HepG2 (cell line): Measurements from ENCODE around the gene UNC50. TPM values are rescaled to one million over a fixed set of nuclear protein-coding genes. Genes with fewer than 3 reads are reported as not detected.
"Not testable (repeated sequence)": the region's sequence is repeated elsewhere in the genome, so short reads cannot be mapped to it uniquely, and the experiment has no call there.

ENCODE experiments used
- ATAC-seq: fragments of 200-7000 bp; cut with Tn5 transposase; 3 replicates; pipeline ENCODE4 v1.9.1; 2020; ENCODE audit warnings: mild to moderate bottlenecking, moderate library complexity
- BruUV-seq: library from RNA; stranded (reverse); fragments of 400-500 nt; replicated peaks from 2 replicates; lab custom pipeline; 2021; lab: Mats Ljungman, UMichigan
- CTCF ChIA-PET: fragments of 300-600 bp; formaldehyde crosslinking; extraction: SDS; loops from one replicate; lab custom pipeline; 2021; ENCODE audit warnings: low total read pairs, inconsistent platforms, low intra/inter-chr PET ratio; lab: Yijun Ruan, JAX
- POLR2A ChIA-PET: fragments of 350-600 bp; sonication (Branson Sonifier 250); formaldehyde crosslinking; loops from one replicate; lab custom pipeline; 2020; ENCODE audit warnings: antibody characterized with exemption, inconsistent platforms; lab: Yijun Ruan, JAX
- DNase-seq: peaks from one replicate; pipeline ENCODE4 v3.0.0-alpha.2; 2015; ENCODE audit warnings: low spot score
- FAIRE-seq: peaks from 3 replicates; lab custom pipeline; 2011; peaks lifted over from hg19 to GRCh38; lab: Jason Lieb, UNC
- H2AFZ ChIP-seq: one replicate; pipeline ENCODE4 v1.6.1; 2011; ENCODE audit warnings: low read length, inconsistent platforms
- H3K27ac ChIP-seq: fragments of 300-600 bp; 3 replicates; pipeline ENCODE4 v1.8.0; 2011; ENCODE audit warnings: mixed run types, mild to moderate bottlenecking, mixed read lengths, low read length, inconsistent platforms; ENCODE audit not compliant: insufficient read depth; ENCODE audit errors: extremely low read length
- H3K27me3 ChIP-seq, 2 experiments: fragments of 200-600 bp in 1 of 2; 2 replicates in 1 of 2; 3 replicates in 1 of 2; pipeline versions ENCODE4 v1.6.0 to v1.8.0; 2011; ENCODE audit warnings: low read length in 2 of 2, mild to moderate bottlenecking in 2 of 2, moderate library complexity in 2 of 2, inconsistent platforms in 1 of 2; ENCODE audit not compliant: insufficient read depth in 2 of 2, control insufficient read depth in 1 of 2
- H3K36me3 ChIP-seq, 2 experiments: fragments of 200-600 bp in 1 of 2; replicated peaks in 1 of 2; 2 replicates in 1 of 2; 3 replicates in 1 of 2; pipeline versions ENCODE4 v1.5.1 to v1.8.0; 2011; ENCODE audit warnings: low read length in 2 of 2, inconsistent platforms in 1 of 2; ENCODE audit not compliant: insufficient read depth in 2 of 2, control insufficient read depth in 1 of 2
- H3K4me1 ChIP-seq: 2 replicates; pipeline ENCODE4 v1.5.1; 2012; ENCODE audit warnings: low read length, inconsistent platforms; ENCODE audit not compliant: insufficient read depth
- H3K4me2 ChIP-seq: 2 replicates; pipeline ENCODE4 v1.6.0; 2011; ENCODE audit warnings: low read depth, low read length, inconsistent platforms
- H3K4me3 ChIP-seq, 3 experiments: fragments of 200-600 bp in 1 of 3; sonication (generic), shearing (Covaris generic) in 1 of 3; replicated peaks in 1 of 3; 2 replicates each; pipeline ENCODE4 v1.5.1; 2011 to 2016; ENCODE audit warnings: low read length in 3 of 3, inconsistent platforms in 2 of 3, low read depth in 2 of 3, mild to moderate bottlenecking in 2 of 3, control low read depth in 1 of 3, mixed read lengths in 1 of 3; ENCODE audit not compliant: insufficient read depth in 1 of 3
- H3K79me2 ChIP-seq: one replicate; pipeline ENCODE4 v1.6.1; 2011; ENCODE audit warnings: low read length, inconsistent platforms; ENCODE audit not compliant: insufficient read depth
- H3K9ac ChIP-seq: 2 replicates; pipeline ENCODE4 v1.6.0; 2011; ENCODE audit warnings: mild to moderate bottlenecking, low read depth, low read length, inconsistent platforms; ENCODE audit not compliant: insufficient read depth
- H3K9me3 ChIP-seq: 2 replicates; pipeline ENCODE4 v1.5.1; 2012; ENCODE audit warnings: mild to moderate bottlenecking, low read length
- H4K20me1 ChIP-seq: 2 replicates; pipeline ENCODE4 v1.6.0; 2011; ENCODE audit warnings: inconsistent platforms, mild to moderate bottlenecking, low read length, moderate library complexity; ENCODE audit not compliant: insufficient read depth
- BCL6 ChIP-seq: IDR thresholded peaks from 2 replicates; pipeline ENCODE4 v1.6.1; 2016; ENCODE audit warnings: missing genetic modification reagents, missing compliant biosample characterization
- DNMT3B ChIP-seq: conservative IDR thresholded peaks from 2 replicates; pipeline ENCODE4 v1.6.1; 2016; ENCODE audit warnings: missing biosample characterization, control low read depth
- JUN ChIP-seq: sonication (generic); formaldehyde crosslinking; IDR thresholded peaks from 2 replicates; pipeline ENCODE4 v1.4.0; 2020; ENCODE audit warnings: mild to moderate bottlenecking, missing genetic modification reagents
- KDM1A ChIP-seq: IDR thresholded peaks from 2 replicates; pipeline ENCODE4 v1.6.1; 2016; ENCODE audit warnings: missing compliant biosample characterization
- MEIS1 ChIP-seq: sonication (generic); formaldehyde crosslinking; IDR thresholded peaks from 2 replicates; pipeline ENCODE4 v1.9.0; 2021; ENCODE audit warnings: mild to moderate bottlenecking, missing genetic modification reagents, moderate library complexity, borderline replicate concordance
- POLR2AphosphoS2 ChIP-seq: IDR thresholded peaks from 2 replicates; pipeline ENCODE4 v1.6.1; 2011; ENCODE audit warnings: low read depth, low read length, improper control_type of control experiment
- RXRA ChIP-seq: sonication (generic); formaldehyde crosslinking; IDR thresholded peaks from 2 replicates; pipeline ENCODE4 v1.5.1; 2020; ENCODE audit warnings: missing genetic modification reagents
- ZBTB7B ChIP-seq: sonication (generic); formaldehyde crosslinking; IDR thresholded peaks from 2 replicates; pipeline ENCODE4 v1.4.0; 2020; ENCODE audit warnings: missing genetic modification reagents
- ZFAT ChIP-seq: sonication (generic); formaldehyde crosslinking; conservative IDR thresholded peaks from 2 replicates; pipeline ENCODE4 v1.8.1; 2023; ENCODE audit warnings: missing genetic modification reagents, inconsistent platforms
- ZFX ChIP-seq: sonication (generic); formaldehyde crosslinking; IDR thresholded peaks from 2 replicates; pipeline ENCODE4 v1.4.0; 2020; ENCODE audit warnings: mild to moderate bottlenecking, low read depth, missing genetic modification reagents, moderate library complexity
- ZNF3 ChIP-seq: IDR thresholded peaks from 2 replicates; pipeline ENCODE4 v1.7.0; 2017; ENCODE audit warnings: inconsistent platforms
- ZNF329 ChIP-seq: sonication (generic); formaldehyde crosslinking; IDR thresholded peaks from 2 replicates; pipeline ENCODE4 v1.9.0; 2021; ENCODE audit warnings: low read depth, mild to moderate bottlenecking, missing genetic modification reagents
- ZNF468 ChIP-seq: sonication (generic); formaldehyde crosslinking; IDR thresholded peaks from 2 replicates; pipeline ENCODE4 v1.8.0; 2022; ENCODE audit warnings: mild to moderate bottlenecking, moderate library complexity, missing genetic modification reagents
- ZNF775 ChIP-seq: sonication (generic); formaldehyde crosslinking; IDR thresholded peaks from 2 replicates; pipeline ENCODE4 v1.4.0; 2020; ENCODE audit warnings: missing genetic modification reagents, mild to moderate bottlenecking, moderate library complexity, borderline replicate concordance
- WGBS: methylation state at CpG from one replicate; pipeline ENCODE4 v1.1.6; 2017; ENCODE audit warnings: low lambda C conversion rate; 5-methylcytosine and 5-hydroxymethylcytosine counted together
- in situ Hi-C: cut with HindIII; loops from 2 replicates; pipeline ENCODE4 v1.10.0; 2017; ENCODE audit warnings: low pct_unique_long_range_greater_than_20kb; ENCODE audit not compliant: extremely low pct_ligation_motif_present
- intact Hi-C: fragments of 100-400 bp; cut with micrococcal nuclease; formaldehyde crosslinking; loops from one replicate; pipeline ENCODE4 v1.10.0; 2022; ENCODE audit not compliant: unreplicated experiment
- polyA plus RNA-seq, 8 experiments: library from polyadenylated mRNA; depleted of rRNA in 3 of 8; stranded (reverse) in 7 of 8; unstranded in 1 of 8; fragments of >200 nt; fragmentation: Illumina TruSeq in 4 of 8; extraction: Trizol in 4 of 8; gene quantifications; 2 replicates each; pipeline versions ENCODE4 v1.2.1 to v1.2.3, GENCODE V29; 2011 to 2016; ENCODE audit warnings: low read depth in 4 of 8, missing spikeins in 1 of 8, mixed read lengths in 1 of 8; ENCODE audit not compliant: insufficient read depth in 1 of 8
- total RNA-seq, 5 experiments: library from RNA; depleted of rRNA; stranded (reverse); fragments of >200 nt; fragmentation: Illumina TruSeq; extraction: Trizol; gene quantifications; 2 replicates each; pipeline ENCODE4 v1.2.3, GENCODE V29; 2016; ENCODE audit warnings: low read depth in 1 of 5

UNC50 gene
- total and polyA plus RNA-seq, 2 of the 13 experiments (the other 11 are each of a cell fraction or from before 2014, with no cell fraction given): 92.6 to 95.6 TPM

- H2AFZ ChIP-seq: no peak overlapping the region
- DNase-seq (no peak), FAIRE-seq (no peak), ATAC-seq (no peak)
- CTCF ChIA-PET: no interaction called here
- POLR2A ChIA-PET: no interaction called here
- H3K9ac ChIP-seq: no peak overlapping the region
- WGBS: 96% methylated on average over 4 of the region's 4 CpGs
- H3K27me3 ChIP-seq: no peaks in the 10 kb centered on the region
- no TSS peak for BruUV-seq
- in situ Hi-C loops: no loop called here
- H3K4me3 ChIP-seq: no peak overlapping the region
- H3K27ac ChIP-seq: no peak overlapping the region
- no peak for TF ChIP-seq ZFAT
- no peak for TF ChIP-seq ZNF775 (CRISPR knock-in tag)
- no peak for TF ChIP-seq KDM1A
- TF ChIP-seq POLR2AphosphoS2: no peak
- TF ChIP-seq ZNF329 (CRISPR knock-in tag): no peak
- TF ChIP-seq RXRA (CRISPR knock-in tag): no peak
- TF ChIP-seq ZNF468 (CRISPR knock-in tag): no peak
- TF ChIP-seq ZFX (CRISPR knock-in tag): no peak
- TF ChIP-seq ZBTB7B (CRISPR knock-in tag): no peak
- no peak for TF ChIP-seq BCL6 (CRISPR knock-in tag)
- no peak for TF ChIP-seq JUN (CRISPR knock-in tag)
- TF ChIP-seq DNMT3B (CRISPR knock-in tag): no peak
- TF ChIP-seq MEIS1 (CRISPR knock-in tag): no peak
- no peak for TF ChIP-seq ZNF3
- no peaks in the 10 kb centered on the region for H3K9me3 ChIP-seq
- intact Hi-C loops: no loop called here
- no peaks in the 10 kb centered on the region for H4K20me1 ChIP-seq
- H3K4me1 ChIP-seq: no peaks in the 10 kb centered on the region
- H3K36me3 ChIP-seq: peaks cover 4 to 57% of the 10 kb centered on the region in 2 experiments
- no peak overlapping the region for H3K4me2 ChIP-seq
- no peaks in the 10 kb centered on the region for H3K79me2 ChIP-seq
Observed at GRCh38 chr2:98658816-98659490, 50.6 kb downstream of the UNC50 start.

GRCh38 chr2:98659491-98659840 is 51.1 kb downstream of the UNC50 start:
- BruUV-seq, H3K4me3 ChIP-seq, H3K9ac ChIP-seq, ATAC-seq, H3K79me2 ChIP-seq, POLR2A ChIA-PET, H3K4me2 ChIP-seq, H2AFZ ChIP-seq, H3K27ac ChIP-seq, FAIRE-seq, H4K20me1 ChIP-seq, in situ Hi-C loops, H3K27me3 ChIP-seq, intact Hi-C loops, H3K9me3 ChIP-seq, DNase-seq, CTCF ChIA-PET, H3K4me1 ChIP-seq: not testable (repeated sequence)
- WGBS: 92% methylated on average over 3 of the region's 3 CpGs
- peaks cover 6 to 57% of the 10 kb centered on the region in 2 experiments for H3K36me3 ChIP-seq
